ENCODE measurements around the gene TMEM256.

TMEM256 gene

DNA sequence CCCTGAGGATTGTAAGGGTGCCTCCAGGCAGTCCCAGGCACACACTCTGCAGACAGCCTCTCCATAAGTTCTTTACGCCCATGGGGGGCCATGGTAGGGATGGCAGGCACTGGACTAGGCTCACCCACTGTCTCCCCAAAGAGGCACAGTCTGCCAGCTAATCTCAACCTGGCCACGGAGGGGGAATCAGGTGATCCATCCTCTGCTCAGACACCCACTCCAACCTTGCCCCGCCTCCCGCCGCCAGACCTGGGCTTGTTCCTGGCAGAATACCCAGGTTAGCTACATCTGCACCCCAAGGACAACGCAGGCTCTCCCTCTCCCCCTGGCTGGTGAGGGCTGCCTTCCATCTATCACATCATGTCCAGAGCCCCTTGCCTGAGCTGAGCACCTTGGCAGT lies 5.0 kb upstream of the TMEM256 start:
- no peak overlapping the region for H3K4me3 ChIP-seq (IDR thresholded peaks at IDR 0.05; ENCODE audit: insufficient read depth, low read depth, low read length)

GRCh38 chr17:7408252-7408727 lies 4.4 kb upstream of the TMEM256 start:
- H3K4me3 ChIP-seq (IDR thresholded peaks at IDR 0.05; ENCODE audit: insufficient read depth, low read depth, low read length), result no peak overlapping the region
- no peak overlapping the region for H3K9ac ChIP-seq
- H4K20me1 ChIP-seq (ENCODE audit: insufficient read depth), result no peaks in the 10 kb centered on the region
- TF ChIP-seq, protein P1, sequence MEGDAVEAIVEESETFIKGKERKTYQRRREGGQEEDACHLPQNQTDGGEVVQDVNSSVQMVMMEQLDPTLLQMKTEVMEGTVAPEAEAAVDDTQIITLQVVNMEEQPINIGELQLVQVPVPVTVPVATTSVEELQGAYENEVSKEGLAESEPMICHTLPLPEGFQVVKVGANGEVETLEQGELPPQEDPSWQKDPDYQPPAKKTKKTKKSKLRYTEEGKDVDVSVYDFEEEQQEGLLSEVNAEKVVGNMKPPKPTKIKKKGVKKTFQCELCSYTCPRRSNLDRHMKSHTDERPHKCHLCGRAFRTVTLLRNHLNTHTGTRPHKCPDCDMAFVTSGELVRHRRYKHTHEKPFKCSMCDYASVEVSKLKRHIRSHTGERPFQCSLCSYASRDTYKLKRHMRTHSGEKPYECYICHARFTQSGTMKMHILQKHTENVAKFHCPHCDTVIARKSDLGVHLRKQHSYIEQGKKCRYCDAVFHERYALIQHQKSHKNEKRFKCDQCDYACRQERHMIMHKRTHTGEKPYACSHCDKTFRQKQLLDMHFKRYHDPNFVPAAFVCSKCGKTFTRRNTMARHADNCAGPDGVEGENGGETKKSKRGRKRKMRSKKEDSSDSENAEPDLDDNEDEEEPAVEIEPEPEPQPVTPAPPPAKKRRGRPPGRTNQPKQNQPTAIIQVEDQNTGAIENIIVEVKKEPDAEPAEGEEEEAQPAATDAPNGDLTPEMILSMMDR (conservative IDR thresholded peaks at IDR 0.05; ENCODE audit: low read depth, low read length), result no peak
- no peak overlapping the region for H3K27ac ChIP-seq
- H3K4me1 ChIP-seq (ENCODE audit: low read depth, poor library complexity, severe bottlenecking), result no peaks in the 10 kb centered on the region
- H3K27me3 ChIP-seq (ENCODE audit: insufficient read depth, low read depth), result no peaks in the 10 kb centered on the region
- H3K4me2 ChIP-seq, result no peak overlapping the region
- no peak overlapping the region for H2AFZ ChIP-seq (ENCODE audit: low read depth)
- H3K36me3 ChIP-seq (ENCODE audit: insufficient read depth), result no peaks in the 10 kb centered on the region
- no peaks in the 10 kb centered on the region for H3K79me2 ChIP-seq (ENCODE audit: insufficient read depth, low read depth)

More for the DNA sequence above, 5.0 kb upstream of the TMEM256 start:
- no peaks in the 10 kb centered on the region for H3K4me1 ChIP-seq (ENCODE audit: low read depth, poor library complexity, severe bottlenecking)
- H3K79me2 ChIP-seq (ENCODE audit: insufficient read depth, low read depth), result no peaks in the 10 kb centered on the region
- H3K4me2 ChIP-seq, result no peak overlapping the region
- no peaks in the 10 kb centered on the region for H3K36me3 ChIP-seq (ENCODE audit: insufficient read depth)
- no peaks in the 10 kb centered on the region for H4K20me1 ChIP-seq (ENCODE audit: insufficient read depth)
- TF ChIP-seq, protein P1 (conservative IDR thresholded peaks at IDR 0.05; ENCODE audit: low read depth, low read length), result no peak
- H3K9ac ChIP-seq, result no peak overlapping the region
- H3K27me3 ChIP-seq (ENCODE audit: insufficient read depth, low read depth), result no peaks in the 10 kb centered on the region
- H3K27ac ChIP-seq, result no peak overlapping the region
- no peak overlapping the region for H2AFZ ChIP-seq (ENCODE audit: low read depth)

- TF ChIP-seq, protein P1 (conservative IDR thresholded peaks at IDR 0.05; ENCODE audit: low read depth, low read length), result no peak
- H3K36me3 ChIP-seq (ENCODE audit: insufficient read depth), result no peaks in the 10 kb centered on the region
- H2AFZ ChIP-seq (ENCODE audit: low read depth), result no peak within 1 kb of the TSS
- no peak within 1 kb of the TSS for H3K9ac ChIP-seq
- no peaks in the 10 kb centered on the region for H3K4me1 ChIP-seq (ENCODE audit: low read depth, poor library complexity, severe bottlenecking)
- H3K79me2 ChIP-seq (ENCODE audit: insufficient read depth, low read depth), result no peaks in the 10 kb centered on the region
- H3K27me3 ChIP-seq (ENCODE audit: insufficient read depth, low read depth), result no peaks in the 10 kb centered on the region
- no peak within 1 kb of the TSS for H3K27ac ChIP-seq
- H4K20me1 ChIP-seq (ENCODE audit: insufficient read depth), result no peaks in the 10 kb centered on the region
- H3K4me2 ChIP-seq, result no peak within 1 kb of the TSS
- H3K4me3 ChIP-seq (IDR thresholded peaks at IDR 0.05; ENCODE audit: insufficient read depth, low read depth, low read length), result no peak within 1 kb of the TSS
These were observed 3.8 kb upstream of the TMEM256 start, which contains the start of gene NLGN2 for GRCh38 chr17:7407485-7408251. Gene NLGN2, plus strand, starts transcription at chr17:7407845. Its CDS starts 411 bp downstream, at chr17:7408256.

GRCh38 chr17:7407082-7407481 lies 3.2 kb upstream of the TMEM256 start:
- no peak overlapping the region for H3K9ac ChIP-seq
- no peak overlapping the region for H3K4me3 ChIP-seq (IDR thresholded peaks at IDR 0.05; ENCODE audit: insufficient read depth, low read depth, low read length)

More at GRCh38 chr17:7407082-7407481, 3.2 kb upstream of the TMEM256 start:
- Histone ChIP-seq H3K27me3 (ENCODE audit: insufficient read depth, low read depth) (no peaks in the 10 kb centered on the region), H3K4me2 (no peak overlapping the region), H4K20me1 (ENCODE audit: insufficient read depth) (no peaks in the 10 kb centered on the region), H3K27ac (no peak overlapping the region), H3K4me1 (ENCODE audit: low read depth, poor library complexity, severe bottlenecking) (no peaks in the 10 kb centered on the region), H3K79me2 (ENCODE audit: insufficient read depth, low read depth) (no peaks in the 10 kb centered on the region), H2AFZ (ENCODE audit: low read depth) (no peak overlapping the region), H3K36me3 (ENCODE audit: insufficient read depth) (no peaks in the 10 kb centered on the region)
- TF ChIP-seq, protein P1 (conservative IDR thresholded peaks at IDR 0.05; ENCODE audit: low read depth, low read length), result no peak

Measured in KMS-11 (cell line).